HEK293 (cell line): ENCODE results near the gene NAGA.

Experiments
- BCL11A ChIP-seq: fragments of 450-650 bp; formaldehyde crosslinking; IDR thresholded peaks from 2 replicates; pipeline ENCODE4 v1.5.1; 2016; ENCODE audit warnings: low read depth, missing biosample characterization, missing genetic modification characterization
- HOXA7 ChIP-seq: sonication (generic); formaldehyde crosslinking; IDR thresholded peaks from 2 replicates; pipeline ENCODE4 v1.8.1; 2022; ENCODE audit warnings: missing genetic modification reagents, borderline replicate concordance
- PRDM1 ChIP-seq: fragments of 450-650 bp; formaldehyde crosslinking; IDR thresholded peaks from 2 replicates; pipeline ENCODE4; 2016; ENCODE audit warnings: missing biosample characterization, missing genetic modification characterization
- RBAK ChIP-seq: fragments of 450-650 bp; formaldehyde crosslinking; IDR thresholded peaks from 2 replicates; pipeline ENCODE4 v1.5.1; 2016; ENCODE audit warnings: missing biosample characterization, missing genetic modification characterization
- ZBTB1 ChIP-seq: fragments of 450-650 bp; formaldehyde crosslinking; IDR thresholded peaks from 2 replicates; pipeline ENCODE4 v1.5.1; 2016; ENCODE audit warnings: missing biosample characterization, missing genetic modification characterization
- ZNF24 ChIP-seq: fragments of 450-650 bp; formaldehyde crosslinking; IDR thresholded peaks from 2 replicates; pipeline ENCODE4 v1.5.1; 2016; ENCODE audit warnings: missing biosample characterization, missing genetic modification characterization
- ZNF350 ChIP-seq: fragments of 450-650 bp; formaldehyde crosslinking; IDR thresholded peaks from 2 replicates; pipeline ENCODE4 v1.5.0; 2017; ENCODE audit warnings: missing biosample characterization, mild to moderate bottlenecking, missing genetic modification characterization
- ZNF747 ChIP-seq: fragments of 450-650 bp; formaldehyde crosslinking; IDR thresholded peaks from 2 replicates; pipeline ENCODE4 v1.5.1; 2016; ENCODE audit warnings: missing biosample characterization, missing genetic modification characterization
- TF ChIP-seq, protein P1 (sequence below): fragments of 450-650 bp; formaldehyde crosslinking; IDR thresholded peaks from 2 replicates; pipeline ENCODE4 v1.5.1; 2016; ENCODE audit warnings: missing biosample characterization, missing genetic modification characterization
- TF ChIP-seq, protein P2 (sequence below): sonication (generic); formaldehyde crosslinking; IDR thresholded peaks from 2 replicates; pipeline ENCODE4 v1.8.1; 2022; ENCODE audit warnings: mild to moderate bottlenecking, moderate library complexity, missing genetic modification reagents
- TF ChIP-seq, protein P3 (sequence below): IDR thresholded peaks from 2 replicates; pipeline ENCODE4 v1.6.1; 2011; ENCODE audit warnings: mild to moderate bottlenecking, low read depth, low read length, borderline replicate concordance
- TF ChIP-seq, protein P4 (sequence below): fragments of 450-650 bp; formaldehyde crosslinking; IDR thresholded peaks from 2 replicates; pipeline ENCODE4 v1.5.1; 2017; ENCODE audit warnings: missing biosample characterization, missing genetic modification characterization
- TF ChIP-seq, protein P5 (sequence below): fragments of 450-650 bp; formaldehyde crosslinking; IDR thresholded peaks from 2 replicates; pipeline ENCODE4 v1.5.1; 2016; ENCODE audit warnings: missing biosample characterization, missing genetic modification characterization
- TF ChIP-seq, protein P6 (sequence below): fragments of 450-650 bp; formaldehyde crosslinking; IDR thresholded peaks from 2 replicates; pipeline ENCODE4 v1.5.1; 2016; ENCODE audit warnings: missing biosample characterization, missing genetic modification characterization, borderline replicate concordance

DNA sequence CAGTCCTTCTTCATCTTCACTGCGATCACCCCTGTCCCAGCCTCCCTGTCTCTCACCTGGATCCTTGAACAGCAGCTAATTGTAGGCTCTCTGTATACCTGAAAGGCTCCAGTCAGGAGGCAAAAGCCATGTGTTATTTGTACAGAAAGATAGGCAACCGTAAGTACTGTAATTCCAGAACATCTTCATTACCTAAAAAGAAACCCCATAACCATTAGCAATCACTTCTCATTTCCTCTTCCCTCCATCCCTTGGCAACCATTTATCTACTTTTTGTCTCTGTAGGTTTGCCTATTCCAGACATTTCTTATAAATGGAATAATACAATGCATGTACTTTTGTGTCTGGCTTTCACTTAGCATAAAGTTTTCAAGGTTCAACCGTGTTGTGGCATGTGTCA, 17.8 kb downstream of the NAGA start:
- TF ChIP-seq BCL11A (tag by site-specific recombination) (no peak), ZNF24 (no peak), RBAK (tag by site-specific recombination) (no peak), ZBTB1 (tag by site-specific recombination) (no peak), PRDM1 (no peak), ZNF350 (no peak), HOXA7 (CRISPR knock-in tag) (no peak), ZNF747 (tag by site-specific recombination) (no peak)
- TF ChIP-seq, protein P1, sequence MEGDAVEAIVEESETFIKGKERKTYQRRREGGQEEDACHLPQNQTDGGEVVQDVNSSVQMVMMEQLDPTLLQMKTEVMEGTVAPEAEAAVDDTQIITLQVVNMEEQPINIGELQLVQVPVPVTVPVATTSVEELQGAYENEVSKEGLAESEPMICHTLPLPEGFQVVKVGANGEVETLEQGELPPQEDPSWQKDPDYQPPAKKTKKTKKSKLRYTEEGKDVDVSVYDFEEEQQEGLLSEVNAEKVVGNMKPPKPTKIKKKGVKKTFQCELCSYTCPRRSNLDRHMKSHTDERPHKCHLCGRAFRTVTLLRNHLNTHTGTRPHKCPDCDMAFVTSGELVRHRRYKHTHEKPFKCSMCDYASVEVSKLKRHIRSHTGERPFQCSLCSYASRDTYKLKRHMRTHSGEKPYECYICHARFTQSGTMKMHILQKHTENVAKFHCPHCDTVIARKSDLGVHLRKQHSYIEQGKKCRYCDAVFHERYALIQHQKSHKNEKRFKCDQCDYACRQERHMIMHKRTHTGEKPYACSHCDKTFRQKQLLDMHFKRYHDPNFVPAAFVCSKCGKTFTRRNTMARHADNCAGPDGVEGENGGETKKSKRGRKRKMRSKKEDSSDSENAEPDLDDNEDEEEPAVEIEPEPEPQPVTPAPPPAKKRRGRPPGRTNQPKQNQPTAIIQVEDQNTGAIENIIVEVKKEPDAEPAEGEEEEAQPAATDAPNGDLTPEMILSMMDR (tag by site-specific recombination) = no peak
- TF ChIP-seq, protein P2, sequence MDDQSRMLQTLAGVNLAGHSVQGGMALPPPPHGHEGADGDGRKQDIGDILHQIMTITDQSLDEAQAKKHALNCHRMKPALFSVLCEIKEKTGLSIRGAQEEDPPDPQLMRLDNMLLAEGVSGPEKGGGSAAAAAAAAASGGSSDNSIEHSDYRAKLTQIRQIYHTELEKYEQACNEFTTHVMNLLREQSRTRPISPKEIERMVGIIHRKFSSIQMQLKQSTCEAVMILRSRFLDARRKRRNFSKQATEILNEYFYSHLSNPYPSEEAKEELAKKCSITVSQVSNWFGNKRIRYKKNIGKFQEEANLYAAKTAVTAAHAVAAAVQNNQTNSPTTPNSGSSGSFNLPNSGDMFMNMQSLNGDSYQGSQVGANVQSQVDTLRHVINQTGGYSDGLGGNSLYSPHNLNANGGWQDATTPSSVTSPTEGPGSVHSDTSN = no peak
- TF ChIP-seq, protein P3, sequence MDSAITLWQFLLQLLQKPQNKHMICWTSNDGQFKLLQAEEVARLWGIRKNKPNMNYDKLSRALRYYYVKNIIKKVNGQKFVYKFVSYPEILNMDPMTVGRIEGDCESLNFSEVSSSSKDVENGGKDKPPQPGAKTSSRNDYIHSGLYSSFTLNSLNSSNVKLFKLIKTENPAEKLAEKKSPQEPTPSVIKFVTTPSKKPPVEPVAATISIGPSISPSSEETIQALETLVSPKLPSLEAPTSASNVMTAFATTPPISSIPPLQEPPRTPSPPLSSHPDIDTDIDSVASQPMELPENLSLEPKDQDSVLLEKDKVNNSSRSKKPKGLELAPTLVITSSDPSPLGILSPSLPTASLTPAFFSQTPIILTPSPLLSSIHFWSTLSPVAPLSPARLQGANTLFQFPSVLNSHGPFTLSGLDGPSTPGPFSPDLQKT = no peak
- TF ChIP-seq, protein P4, sequence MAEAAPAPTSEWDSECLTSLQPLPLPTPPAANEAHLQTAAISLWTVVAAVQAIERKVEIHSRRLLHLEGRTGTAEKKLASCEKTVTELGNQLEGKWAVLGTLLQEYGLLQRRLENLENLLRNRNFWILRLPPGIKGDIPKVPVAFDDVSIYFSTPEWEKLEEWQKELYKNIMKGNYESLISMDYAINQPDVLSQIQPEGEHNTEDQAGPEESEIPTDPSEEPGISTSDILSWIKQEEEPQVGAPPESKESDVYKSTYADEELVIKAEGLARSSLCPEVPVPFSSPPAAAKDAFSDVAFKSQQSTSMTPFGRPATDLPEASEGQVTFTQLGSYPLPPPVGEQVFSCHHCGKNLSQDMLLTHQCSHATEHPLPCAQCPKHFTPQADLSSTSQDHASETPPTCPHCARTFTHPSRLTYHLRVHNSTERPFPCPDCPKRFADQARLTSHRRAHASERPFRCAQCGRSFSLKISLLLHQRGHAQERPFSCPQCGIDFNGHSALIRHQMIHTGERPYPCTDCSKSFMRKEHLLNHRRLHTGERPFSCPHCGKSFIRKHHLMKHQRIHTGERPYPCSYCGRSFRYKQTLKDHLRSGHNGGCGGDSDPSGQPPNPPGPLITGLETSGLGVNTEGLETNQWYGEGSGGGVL (tag by site-specific recombination) = no peak
- TF ChIP-seq, protein P5, sequence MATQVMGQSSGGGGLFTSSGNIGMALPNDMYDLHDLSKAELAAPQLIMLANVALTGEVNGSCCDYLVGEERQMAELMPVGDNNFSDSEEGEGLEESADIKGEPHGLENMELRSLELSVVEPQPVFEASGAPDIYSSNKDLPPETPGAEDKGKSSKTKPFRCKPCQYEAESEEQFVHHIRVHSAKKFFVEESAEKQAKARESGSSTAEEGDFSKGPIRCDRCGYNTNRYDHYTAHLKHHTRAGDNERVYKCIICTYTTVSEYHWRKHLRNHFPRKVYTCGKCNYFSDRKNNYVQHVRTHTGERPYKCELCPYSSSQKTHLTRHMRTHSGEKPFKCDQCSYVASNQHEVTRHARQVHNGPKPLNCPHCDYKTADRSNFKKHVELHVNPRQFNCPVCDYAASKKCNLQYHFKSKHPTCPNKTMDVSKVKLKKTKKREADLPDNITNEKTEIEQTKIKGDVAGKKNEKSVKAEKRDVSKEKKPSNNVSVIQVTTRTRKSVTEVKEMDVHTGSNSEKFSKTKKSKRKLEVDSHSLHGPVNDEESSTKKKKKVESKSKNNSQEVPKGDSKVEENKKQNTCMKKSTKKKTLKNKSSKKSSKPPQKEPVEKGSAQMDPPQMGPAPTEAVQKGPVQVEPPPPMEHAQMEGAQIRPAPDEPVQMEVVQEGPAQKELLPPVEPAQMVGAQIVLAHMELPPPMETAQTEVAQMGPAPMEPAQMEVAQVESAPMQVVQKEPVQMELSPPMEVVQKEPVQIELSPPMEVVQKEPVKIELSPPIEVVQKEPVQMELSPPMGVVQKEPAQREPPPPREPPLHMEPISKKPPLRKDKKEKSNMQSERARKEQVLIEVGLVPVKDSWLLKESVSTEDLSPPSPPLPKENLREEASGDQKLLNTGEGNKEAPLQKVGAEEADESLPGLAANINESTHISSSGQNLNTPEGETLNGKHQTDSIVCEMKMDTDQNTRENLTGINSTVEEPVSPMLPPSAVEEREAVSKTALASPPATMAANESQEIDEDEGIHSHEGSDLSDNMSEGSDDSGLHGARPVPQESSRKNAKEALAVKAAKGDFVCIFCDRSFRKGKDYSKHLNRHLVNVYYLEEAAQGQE (tag by site-specific recombination) = no peak
- TF ChIP-seq, protein P6, sequence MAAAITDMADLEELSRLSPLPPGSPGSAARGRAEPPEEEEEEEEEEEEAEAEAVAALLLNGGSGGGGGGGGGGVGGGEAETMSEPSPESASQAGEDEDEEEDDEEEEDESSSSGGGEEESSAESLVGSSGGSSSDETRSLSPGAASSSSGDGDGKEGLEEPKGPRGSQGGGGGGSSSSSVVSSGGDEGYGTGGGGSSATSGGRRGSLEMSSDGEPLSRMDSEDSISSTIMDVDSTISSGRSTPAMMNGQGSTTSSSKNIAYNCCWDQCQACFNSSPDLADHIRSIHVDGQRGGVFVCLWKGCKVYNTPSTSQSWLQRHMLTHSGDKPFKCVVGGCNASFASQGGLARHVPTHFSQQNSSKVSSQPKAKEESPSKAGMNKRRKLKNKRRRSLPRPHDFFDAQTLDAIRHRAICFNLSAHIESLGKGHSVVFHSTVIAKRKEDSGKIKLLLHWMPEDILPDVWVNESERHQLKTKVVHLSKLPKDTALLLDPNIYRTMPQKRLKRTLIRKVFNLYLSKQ (tag by site-specific recombination) = no peak
